Measurements from ENCODE around the gene LSM4. TPM values are rescaled to one million over a fixed set of nuclear protein-coding genes. Genes with fewer than 3 reads are reported as not detected.

The LSM4 gene
- total and polyA plus RNA-seq, 2 of the 13 experiments (the other 11 are each of a cell fraction or from before 2014, with no cell fraction given): 65.8 to 166 TPM

DNA sequence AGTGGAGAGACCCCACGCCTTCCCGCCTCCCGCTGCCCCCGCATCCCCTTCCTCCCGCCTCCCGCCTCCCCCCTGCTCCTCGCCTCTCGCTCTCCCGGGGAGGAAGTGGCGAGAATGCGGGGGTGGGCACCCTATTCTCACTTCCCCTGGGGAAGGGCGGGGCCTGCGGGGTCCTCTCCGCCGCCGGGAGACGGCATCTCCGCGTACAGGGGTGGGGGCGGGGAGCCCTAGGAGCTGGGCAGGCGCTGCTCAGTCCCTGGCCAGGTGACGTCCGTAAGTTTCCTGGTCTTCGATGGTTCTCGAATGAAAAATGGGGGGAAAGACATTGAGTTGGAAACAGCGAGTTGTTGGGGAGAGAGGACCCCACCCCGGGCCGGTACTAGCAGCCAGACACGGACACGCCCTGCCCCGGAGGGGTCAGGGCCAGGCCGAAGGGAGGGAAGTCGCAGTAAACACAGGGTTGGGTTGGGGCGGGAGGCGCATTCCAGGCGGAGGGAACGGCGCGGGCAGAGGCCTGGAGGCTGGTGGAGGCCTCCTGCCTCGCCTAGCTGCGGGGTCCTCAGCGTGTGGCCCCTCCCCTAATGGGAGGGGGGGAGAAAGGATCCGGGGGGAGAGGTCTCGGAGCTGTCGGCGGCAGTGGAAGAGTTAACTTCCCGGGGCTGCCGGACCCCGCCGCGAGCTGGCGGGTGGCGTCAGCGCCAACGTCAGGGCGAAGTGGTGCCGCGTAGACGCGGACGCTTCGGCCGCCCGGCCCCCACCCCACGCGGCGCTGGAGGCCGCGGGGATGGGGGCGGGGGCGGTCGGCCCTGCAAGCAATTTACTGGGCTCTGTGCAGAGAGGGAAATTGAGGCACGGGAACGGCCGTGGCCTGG lies 31.1 kb downstream of the LSM4 start (continued):
- TF ChIP-seq, protein P1, sequence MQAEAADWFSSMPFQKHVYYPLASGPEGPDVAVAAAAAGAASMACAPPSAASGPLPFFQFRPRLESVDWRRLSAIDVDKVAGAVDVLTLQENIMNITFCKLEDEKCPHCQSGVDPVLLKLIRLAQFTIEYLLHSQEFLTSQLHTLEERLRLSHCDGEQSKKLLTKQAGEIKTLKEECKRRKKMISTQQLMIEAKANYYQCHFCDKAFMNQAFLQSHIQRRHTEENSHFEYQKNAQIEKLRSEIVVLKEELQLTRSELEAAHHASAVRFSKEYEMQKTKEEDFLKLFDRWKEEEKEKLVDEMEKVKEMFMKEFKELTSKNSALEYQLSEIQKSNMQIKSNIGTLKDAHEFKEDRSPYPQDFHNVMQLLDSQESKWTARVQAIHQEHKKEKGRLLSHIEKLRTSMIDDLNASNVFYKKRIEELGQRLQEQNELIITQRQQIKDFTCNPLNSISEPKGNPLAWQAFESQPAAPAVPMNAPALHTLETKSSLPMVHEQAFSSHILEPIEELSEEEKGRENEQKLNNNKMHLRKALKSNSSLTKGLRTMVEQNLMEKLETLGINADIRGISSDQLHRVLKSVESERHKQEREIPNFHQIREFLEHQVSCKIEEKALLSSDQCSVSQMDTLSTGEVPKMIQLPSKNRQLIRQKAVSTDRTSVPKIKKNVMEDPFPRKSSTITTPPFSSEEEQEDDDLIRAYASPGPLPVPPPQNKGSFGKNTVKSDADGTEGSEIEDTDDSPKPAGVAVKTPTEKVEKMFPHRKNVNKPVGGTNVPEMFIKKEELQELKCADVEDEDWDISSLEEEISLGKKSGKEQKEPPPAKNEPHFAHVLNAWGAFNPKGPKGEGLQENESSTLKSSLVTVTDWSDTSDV (CRISPR knock-in tag; IDR thresholded peaks at IDR 0.05): no peak
- TF ChIP-seq TAF15 (IDR thresholded peaks at IDR 0.05; ENCODE audit: low read depth, low read length, poor library complexity, severe bottlenecking) (no peak), ARNTL (CRISPR knock-in tag; IDR thresholded peaks at IDR 0.05) (peak; percentile 63), ZNF850 (CRISPR knock-in tag; conservative IDR thresholded peaks at IDR 0.05) (no peak), MED1 (CRISPR knock-in tag; IDR thresholded peaks at IDR 0.05) (peak; percentile 17; the same call in 1 of the 2 replicates), ZNF766 (CRISPR knock-in tag; IDR thresholded peaks at IDR 0.05; ENCODE audit: borderline replicate concordance) (no peak), ERF (CRISPR knock-in tag; IDR thresholded peaks at IDR 0.05) (peak; percentile 64), CREB1 (IDR thresholded peaks at IDR 0.05) (0 out of 2 replicates have a peak, but pooled peaks have one; percentile 9), CREB1 (CRISPR knock-in tag; IDR thresholded peaks at IDR 0.05) (0 out of 2 replicates have a peak, but pooled peaks have one; percentile 13), AGO2 (optimal IDR thresholded peaks at IDR 0.05; ENCODE audit: low read depth, low read length) (no peak), ZNF562 (CRISPR knock-in tag; IDR thresholded peaks at IDR 0.05; ENCODE audit: borderline replicate concordance) (no peak), ZNF816 (CRISPR knock-in tag; IDR thresholded peaks at IDR 0.05; ENCODE audit: borderline replicate concordance) (0 out of 2 replicates have a peak, but pooled peaks have one; percentile 54), ZNF546 (CRISPR knock-in tag; conservative IDR thresholded peaks at IDR 0.05) (no peak), ZBTB38 (CRISPR knock-in tag; IDR thresholded peaks at IDR 0.05) (no peak; the same call in 1 of the 2 replicates), PAX8 (CRISPR knock-in tag; IDR thresholded peaks at IDR 0.05; ENCODE audit: borderline replicate concordance) (peak; percentile 78; the same call in 1 of the 2 replicates), ZNF510 (CRISPR knock-in tag; IDR thresholded peaks at IDR 0.05; ENCODE audit: low read depth) (peak; percentile 86), ZNF761 (CRISPR knock-in tag; conservative IDR thresholded peaks at IDR 0.05) (peak; percentile 80; the same call in 1 of the 2 replicates), NR2F1 (CRISPR knock-in tag; IDR thresholded peaks at IDR 0.05) (peak in 1 of 2 experiments; percentile 31; a peak in 2 of 4 replicates), SIN3B (IDR thresholded peaks at IDR 0.05; ENCODE audit: low read length) (no peak), ZBTB42 (CRISPR knock-in tag; IDR thresholded peaks at IDR 0.05) (0 out of 2 replicates have a peak, but pooled peaks have one; percentile 51), ZNF552 (CRISPR knock-in tag; IDR thresholded peaks at IDR 0.05; ENCODE audit: borderline replicate concordance) (no peak)
- TF ChIP-seq, protein P2, sequence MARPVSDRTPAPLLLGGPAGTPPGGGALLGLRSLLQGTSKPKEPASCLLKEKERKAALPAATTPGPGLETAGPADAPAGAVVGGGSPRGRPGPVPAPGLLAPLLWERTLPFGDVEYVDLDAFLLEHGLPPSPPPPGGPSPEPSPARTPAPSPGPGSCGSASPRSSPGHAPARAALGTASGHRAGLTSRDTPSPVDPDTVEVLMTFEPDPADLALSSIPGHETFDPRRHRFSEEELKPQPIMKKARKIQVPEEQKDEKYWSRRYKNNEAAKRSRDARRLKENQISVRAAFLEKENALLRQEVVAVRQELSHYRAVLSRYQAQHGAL (CRISPR knock-in tag; IDR thresholded peaks at IDR 0.05; ENCODE audit: not compliant biosample characterization): no peak
- TF ChIP-seq, protein P3, sequence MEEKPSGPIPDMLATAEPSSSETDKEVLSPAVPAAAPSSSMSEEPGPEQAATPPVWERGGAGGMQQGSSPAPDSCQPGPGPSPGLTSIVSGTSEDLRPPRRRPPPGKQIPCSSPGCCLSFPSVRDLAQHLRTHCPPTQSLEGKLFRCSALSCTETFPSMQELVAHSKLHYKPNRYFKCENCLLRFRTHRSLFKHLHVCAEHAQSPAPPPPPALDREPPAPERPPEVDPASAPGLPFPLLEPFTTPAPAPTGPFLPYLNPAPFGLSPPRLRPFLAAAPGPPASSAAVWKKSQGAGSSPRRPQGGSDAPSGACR (CRISPR knock-in tag; IDR thresholded peaks at IDR 0.05): no peak
- TF ChIP-seq, protein P4, sequence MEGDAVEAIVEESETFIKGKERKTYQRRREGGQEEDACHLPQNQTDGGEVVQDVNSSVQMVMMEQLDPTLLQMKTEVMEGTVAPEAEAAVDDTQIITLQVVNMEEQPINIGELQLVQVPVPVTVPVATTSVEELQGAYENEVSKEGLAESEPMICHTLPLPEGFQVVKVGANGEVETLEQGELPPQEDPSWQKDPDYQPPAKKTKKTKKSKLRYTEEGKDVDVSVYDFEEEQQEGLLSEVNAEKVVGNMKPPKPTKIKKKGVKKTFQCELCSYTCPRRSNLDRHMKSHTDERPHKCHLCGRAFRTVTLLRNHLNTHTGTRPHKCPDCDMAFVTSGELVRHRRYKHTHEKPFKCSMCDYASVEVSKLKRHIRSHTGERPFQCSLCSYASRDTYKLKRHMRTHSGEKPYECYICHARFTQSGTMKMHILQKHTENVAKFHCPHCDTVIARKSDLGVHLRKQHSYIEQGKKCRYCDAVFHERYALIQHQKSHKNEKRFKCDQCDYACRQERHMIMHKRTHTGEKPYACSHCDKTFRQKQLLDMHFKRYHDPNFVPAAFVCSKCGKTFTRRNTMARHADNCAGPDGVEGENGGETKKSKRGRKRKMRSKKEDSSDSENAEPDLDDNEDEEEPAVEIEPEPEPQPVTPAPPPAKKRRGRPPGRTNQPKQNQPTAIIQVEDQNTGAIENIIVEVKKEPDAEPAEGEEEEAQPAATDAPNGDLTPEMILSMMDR (CRISPR knock-in tag; IDR thresholded peaks at IDR 0.05): no peak
